Fibroblast of skin of left biceps (primary cell): ENCODE results near the gene F2R.
"Not testable (repeated sequence)": the region's sequence is repeated elsewhere in the genome, so short reads cannot be mapped to it uniquely, and the experiment has no call there.

Source experiments
- DNase-seq, 2 experiments: peaks; one replicate each; pipeline ENCODE4 v3.0.0-alpha.2; 2013; ENCODE audit warnings: low read depth in 2 of 2

F2R gene

DNA sequence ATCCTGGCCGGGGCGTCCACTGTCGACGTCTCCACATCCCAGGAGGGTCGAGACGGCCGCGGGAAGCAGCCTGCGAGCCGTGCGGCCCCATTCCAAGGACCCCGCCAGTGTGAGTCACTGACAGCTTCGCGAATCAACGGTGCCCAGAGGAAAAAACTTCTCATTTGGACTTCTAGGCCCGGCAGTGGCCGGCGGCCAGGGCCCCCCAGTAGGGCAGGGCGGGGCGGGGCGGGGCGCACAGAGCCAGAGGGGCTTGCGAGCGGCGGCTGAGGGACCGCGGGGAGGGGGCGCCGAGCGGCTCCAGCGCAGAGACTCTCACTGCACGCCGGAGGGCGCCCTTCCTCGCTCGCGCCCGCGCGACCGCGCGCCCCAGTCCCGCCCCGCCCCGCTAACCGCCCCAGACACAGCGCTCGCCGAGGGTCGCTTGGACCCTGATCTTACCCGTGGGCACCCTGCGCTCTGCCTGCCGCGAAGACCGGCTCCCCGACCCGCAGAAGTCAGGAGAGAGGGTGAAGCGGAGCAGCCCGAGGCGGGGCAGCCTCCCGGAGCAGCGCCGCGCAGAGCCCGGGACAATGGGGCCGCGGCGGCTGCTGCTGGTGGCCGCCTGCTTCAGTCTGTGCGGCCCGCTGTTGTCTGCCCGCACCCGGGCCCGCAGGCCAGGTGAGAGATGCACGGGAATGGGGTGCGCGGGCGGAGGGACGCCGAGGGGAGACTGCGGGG lies at the start of gene F2R:
TSS of gene F2R (plus strand) at position 391 of the 720 bp plus-strand sequence. CDS start at position 573, 182 bp downstream.
- no peak for DNase-seq

DNA sequence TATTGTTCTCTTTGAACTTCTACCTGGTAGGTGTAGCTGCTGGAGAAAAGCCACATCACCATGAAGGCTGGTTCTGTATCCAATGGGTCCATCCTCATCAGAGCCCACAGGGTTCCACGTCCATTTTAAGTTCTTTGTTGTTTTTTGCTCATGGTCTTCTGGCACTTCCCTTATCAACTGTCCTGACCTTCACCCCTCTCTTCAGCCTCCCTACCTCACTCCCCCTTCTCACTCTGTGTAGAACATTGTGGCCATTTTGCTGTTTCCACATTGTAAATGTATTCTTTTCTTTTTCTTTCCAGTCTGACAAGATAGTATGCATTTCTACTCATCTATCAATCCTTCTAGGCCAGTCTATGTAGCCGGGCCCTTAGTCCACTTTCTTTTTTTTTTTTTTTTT lies 48.4 kb upstream of the F2R start:
- DNase-seq, result no peak

DNA sequence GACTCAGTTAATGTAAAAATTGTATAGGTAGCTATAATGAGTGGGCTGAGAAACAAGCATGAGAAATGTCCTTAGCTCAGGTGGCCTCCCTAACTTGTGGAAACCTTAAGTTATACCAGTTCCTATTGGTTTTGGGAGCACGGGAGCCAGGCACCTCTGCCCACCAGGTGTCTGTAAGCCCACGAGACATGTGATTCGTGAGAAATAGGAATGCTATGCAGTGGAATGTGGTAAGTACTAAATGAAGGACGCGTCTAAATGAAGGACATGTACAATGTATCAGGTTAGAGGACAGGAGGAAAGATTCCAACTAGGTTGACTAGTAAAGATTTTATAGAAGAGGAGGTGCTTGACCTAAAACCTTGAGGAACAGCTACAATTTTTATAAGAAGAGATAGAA lies 46.7 kb upstream of the F2R start:
- no peak for DNase-seq

DNA sequence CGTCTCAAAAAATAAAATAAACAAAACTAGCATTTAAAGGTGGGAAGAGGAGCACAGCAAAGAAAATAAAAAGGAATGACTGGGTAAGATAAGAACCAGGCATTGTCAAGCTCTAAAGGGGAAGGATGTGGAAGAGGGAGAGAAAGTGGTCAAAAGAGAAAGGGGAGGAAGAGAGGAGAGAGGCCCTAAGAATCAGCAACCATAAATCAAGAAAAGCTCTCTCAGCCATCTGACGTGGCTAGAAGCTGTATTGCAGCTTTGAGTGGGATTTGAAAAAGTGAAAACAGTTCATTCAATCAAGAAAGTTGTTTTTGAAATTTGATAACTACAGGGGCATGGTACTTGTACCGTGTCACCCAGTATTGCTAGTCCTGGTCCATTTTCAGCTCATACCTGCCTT lies 45.4 kb upstream of the F2R start:
- no peak for DNase-seq

DNA sequence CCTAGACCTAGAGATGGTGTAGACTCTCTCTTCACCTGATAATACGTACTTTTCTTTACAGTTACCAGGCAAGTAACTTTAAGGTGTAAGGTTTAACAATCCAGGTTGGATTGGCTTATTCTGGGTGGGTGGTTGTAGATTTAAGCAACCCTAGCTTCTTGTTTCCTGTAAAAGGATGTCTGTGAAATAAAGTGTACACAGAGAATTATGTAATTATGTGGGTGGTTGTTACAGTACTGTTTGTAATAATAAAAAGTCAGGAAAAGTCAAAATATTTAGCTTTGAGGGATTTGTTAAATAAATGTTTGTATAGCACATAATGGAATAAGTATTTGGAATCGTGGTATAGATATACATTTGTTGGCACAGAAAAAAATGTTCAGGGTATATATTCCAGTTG lies 43.7 kb upstream of the F2R start:
- DNase-seq, result no peak

DNA sequence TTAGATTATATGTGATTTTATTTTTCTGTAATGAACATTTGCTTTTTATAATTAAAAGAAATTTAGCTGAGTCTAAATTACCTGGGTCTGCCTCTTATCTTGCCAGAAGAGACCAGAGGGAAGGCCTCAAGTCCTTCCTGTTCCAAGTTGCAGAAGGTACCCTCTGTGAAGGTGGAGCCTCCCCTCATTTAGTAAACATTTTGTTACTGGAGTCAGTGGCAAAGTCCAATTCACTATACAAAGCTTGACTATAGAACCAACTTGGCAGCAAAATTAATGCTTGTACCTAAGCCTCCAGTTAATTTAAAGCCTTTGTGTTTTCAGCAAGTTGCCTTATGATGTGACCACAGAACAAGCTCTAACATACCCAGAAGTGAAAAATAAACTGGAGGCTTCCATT lies 42.8 kb upstream of the F2R start:
- DNase-seq, result no peak

DNA sequence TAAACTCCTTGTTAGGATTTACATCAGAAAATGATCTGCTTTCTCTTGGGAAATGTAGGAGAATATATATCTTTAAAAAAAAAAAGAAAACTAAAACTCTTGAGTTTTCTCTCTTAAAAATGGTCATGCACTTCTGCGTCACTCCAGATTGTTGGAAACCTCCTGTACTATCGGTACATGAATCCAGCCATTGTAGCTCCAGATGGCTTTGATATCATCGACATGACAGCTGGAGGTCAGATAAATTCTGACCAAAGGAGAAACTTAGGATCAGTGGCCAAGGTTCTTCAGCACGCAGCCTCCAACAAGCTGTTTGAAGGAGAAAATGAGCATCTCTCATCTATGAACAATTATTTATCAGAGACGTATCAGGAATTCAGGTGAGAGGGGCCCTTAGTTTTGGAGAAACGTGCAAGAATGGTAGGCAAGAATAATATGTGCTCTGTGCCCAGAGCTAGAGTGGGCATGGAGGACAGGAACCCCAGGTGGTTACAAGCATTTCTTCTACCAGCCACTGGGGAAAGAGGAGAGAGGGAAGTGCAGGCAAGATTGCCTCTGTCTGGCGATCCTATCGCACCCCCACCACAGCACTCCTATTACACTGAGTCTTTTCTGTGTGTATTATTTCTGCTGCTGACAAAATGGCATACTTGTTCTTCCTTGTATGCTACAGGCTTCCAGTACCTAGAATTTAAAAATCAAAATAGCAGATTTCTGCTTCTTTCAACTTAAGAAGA lies 41.4 kb upstream of the F2R start:
- no peak for DNase-seq

DNA sequence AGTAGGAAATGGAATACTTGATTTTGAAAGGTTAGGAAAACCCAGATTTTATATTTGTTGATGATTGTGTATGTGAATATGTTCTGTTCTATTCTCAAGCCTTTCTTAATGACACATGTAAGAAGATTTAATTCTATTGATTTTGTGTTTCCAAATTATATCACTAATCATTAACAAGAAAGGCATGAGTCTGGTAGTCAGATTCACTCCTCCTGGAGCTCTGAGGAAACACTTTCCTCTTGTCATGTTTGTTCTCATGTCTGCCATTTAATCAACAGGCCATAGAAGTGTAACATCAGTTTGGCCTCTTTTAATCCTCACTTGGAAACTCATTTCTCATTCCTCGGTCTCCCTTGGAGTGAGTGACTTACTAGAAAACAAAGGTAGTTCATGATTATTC lies 40.6 kb upstream of the F2R start:
- DNase-seq, result no peak

DNA sequence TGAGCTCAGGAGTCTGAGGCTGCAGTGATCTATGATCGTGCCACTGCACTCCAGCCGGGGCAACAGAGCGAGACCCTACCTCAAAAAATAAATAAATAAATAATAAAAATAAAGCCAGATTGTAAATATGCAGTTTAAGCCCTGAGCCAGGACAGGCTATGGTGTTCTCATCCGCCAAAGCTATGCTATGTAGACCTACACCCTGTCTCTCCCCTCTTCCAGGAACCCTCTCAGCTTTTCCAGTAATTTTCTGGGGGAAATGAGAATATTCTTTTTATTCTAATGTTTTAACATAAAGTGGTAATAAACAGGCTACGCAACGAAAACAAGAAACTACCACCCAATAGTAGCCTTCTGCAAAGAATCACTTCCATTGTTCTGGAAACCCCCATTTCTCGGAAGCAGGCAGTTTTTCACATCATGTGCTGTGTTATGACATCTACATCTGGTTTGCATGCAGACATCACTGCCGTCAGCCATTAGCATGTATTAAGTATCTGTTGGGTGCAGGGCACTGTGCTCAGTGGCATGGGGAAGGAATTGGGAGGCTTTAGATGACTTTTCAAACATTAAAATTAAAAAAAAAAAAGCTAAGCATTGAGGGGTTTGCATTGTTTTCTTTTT lies 38.0 kb upstream of the F2R start:
- DNase-seq, result no peak

DNA sequence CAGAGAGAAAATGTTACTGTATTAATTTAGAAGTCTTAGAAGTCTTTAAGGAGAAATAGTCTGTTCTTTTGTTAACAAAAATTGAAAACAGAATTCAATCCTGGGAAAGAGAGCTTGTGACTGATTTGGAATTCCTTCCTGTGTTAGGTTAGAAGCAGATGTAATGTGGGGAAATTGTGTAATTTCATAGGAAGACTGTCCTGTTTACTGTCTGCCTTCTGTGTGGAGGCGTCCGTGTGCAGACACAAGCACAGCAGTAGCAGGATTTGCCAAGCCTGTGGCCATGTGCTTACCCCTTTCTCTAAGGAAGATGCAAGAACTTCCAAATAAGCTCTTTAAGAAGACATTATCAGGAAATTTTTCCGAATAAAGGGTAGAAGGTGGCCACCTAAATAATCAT lies 36.7 kb upstream of the F2R start:
- DNase-seq, result no peak

DNA sequence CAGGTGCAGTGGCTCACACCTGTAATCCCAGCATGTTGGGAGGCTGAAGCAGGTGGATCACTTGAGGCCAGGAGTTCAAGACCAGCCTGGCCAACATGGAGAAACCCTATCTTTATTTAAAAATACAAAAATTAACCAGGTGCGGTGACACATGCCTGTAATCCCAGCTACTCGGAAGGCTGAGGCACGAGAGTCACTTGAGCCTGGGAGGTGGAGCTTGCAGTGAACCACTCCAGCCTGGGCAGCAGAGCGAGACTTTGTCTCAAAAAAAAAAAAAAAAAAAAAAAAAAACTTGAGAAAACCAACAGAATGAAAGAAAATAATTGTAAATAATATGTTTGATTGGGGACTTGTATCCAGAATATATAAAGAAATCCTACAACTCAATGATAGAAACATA lies 35.1 kb upstream of the F2R start:
- DNase-seq, result not testable (repeated sequence)

DNA sequence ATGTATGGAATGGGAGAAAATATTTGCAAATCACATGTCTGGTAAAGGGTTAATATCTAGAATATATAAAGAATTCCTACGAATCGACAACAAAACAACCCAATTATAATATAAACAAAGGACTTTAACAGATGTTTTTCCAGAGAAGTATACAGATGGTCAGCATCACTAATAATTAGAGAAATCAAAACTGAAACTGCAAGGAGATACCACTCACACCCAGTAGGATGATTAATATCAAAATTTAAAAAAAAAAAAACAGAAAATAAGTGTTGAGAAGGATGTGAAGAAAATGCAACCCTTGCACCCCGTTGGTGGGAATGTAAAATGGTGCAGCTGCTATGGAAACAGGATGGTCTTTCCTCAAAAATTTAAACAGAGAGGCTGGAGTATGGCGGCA lies 34.6 kb upstream of the F2R start:
- no peak for DNase-seq

DNA sequence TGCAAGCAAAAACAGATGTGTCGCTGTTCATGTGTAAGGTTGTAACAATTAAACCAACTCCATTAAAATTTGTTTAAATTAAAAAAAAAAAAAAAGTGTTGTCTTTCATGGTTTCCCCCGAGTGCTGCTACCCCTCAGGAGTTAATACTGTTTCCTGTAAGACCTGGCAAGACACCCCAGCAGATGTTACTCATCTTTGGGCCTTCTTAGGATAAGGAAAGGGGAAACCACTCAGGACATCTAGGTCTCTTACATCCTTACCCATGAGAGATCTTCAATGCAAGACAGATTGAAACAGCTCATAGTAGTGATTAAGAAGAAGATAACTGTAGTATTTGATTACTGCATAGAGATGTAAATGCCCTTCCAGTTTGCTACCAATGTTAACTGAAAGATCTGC lies 33.5 kb upstream of the F2R start:
- DNase-seq, result no peak

DNA sequence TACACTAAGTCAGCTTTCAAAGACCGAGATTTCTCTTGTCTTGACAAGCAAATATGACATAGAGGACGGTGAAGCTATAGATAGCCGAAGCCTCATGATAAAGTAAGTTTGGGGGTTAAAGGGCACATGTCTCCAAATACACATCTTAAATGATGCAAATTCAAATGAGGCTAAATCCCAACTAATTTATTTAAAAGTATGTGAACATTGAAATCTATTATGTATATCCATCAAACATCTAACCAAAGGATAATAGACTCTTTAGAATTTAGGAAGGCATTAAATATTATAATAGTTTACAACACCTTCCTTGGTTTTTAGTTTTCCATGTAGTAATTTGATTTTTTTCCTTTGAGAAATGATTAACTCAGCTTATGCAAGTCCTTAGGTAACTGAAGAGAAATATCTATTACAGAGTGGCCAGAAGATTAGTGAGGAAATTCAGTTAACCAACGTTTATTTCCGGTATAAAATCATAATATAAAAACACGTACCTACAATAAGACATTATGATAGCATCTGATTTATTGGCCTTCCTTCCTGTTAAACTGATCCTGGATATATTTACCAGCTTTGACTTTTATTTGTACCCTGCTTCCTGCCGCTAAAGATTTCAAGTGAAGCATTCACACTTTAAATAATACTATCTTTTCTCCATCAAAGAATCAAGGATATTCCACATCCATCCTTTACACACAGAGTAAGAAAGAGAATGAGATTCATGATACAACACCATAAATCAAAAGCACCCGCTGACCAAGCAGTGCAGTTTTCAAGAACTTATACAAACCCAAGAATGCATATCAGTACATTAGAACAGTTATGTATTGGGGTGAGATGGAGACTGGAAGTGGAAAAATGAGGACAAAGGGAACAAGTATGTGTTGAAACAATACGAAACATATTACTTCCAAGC lies 31.9 kb upstream of the F2R start:
- DNase-seq, result no peak

DNA sequence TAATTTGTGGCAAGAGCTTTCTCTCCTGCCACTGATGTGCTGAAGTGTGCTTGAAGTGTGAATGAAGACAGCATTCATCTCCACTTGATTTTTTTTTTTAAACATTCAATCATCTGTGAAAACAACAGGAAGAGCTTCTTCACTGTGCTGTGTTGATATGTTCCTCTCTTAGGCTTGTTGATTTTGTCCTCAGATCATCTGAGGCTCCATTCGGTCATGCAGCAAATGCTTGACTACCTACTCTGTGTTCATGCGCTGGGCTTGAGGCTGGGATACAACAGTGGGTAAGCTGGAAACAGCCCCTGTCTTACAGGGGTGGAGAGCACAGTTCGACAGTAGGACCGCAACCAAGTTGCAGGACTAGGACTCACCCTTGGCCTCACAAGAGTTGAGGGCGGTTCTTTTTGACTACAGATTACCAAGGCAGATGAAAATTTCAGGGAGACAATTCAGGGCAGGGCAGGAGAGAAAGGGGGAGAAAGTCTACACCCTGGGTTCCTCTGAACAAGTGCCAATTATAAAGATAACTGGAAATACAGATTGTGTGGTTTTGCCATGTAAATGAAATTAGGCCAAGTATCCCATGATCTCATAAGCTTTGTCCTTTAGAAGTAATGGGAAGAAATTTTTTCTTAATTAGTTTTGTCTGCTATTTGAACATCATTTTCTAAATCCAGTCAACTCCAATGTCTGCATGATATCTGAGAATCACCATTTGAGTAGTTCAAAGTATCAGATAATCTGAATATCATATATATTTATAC lies 31.0 kb upstream of the F2R start:
- DNase-seq, result no peak

DNA sequence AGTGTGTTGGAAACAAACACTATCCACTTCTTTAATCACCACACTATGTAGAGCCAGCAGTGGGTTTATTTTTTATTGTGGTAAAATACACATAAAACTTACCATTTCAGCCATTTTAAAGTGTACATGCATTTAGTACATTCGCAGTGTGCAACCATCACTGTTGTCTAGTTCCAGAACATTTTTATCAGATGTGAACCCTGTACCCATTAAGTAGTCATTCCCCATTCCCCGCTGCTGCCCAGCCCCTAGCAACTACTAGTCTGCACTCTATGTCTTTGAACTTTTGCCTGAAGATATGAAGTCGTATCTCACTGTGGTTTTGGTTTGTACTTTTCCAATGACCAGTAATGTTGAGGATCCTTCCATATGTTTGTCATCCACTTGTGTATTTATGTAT lies 30.2 kb upstream of the F2R start:
- DNase-seq, result no peak

DNA sequence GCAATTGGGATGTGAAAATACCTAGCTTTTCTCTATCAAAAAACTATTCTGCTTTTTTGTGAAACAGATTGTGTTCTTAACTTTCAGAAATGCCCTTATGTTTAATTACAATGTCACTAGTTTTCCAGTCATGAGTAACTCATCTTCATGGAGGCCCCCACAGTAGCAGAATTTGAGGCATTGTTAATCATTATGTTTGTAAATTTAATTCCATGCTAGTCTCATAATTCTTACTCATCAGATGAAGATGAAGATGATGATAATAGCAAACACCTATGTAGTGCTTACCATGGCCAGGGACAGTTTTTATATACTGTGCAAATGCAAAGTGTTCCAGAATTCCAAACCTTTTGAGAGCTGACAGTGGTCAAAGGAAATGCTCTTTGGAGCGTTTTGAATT lies 27.7 kb upstream of the F2R start:
- no peak for DNase-seq

DNA sequence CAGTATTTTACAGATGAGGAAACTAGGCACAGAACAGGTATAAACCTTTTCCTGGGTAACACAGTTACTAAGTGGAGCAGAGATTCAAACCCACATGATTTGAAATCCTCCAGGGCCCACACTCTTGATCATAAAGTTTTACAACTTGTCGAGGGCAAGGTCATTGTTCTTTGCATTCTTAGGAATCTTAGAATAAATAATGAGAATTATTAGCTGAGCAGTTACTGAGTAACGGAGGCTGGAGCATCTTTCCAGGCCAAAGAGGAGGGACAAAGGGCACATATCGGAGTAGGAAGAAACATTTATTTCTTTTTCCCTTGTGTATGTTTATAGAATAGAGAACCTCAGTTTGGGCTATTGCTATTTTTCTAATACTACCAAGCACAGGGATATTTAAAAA lies 27.1 kb upstream of the F2R start:
- no peak for DNase-seq

DNA sequence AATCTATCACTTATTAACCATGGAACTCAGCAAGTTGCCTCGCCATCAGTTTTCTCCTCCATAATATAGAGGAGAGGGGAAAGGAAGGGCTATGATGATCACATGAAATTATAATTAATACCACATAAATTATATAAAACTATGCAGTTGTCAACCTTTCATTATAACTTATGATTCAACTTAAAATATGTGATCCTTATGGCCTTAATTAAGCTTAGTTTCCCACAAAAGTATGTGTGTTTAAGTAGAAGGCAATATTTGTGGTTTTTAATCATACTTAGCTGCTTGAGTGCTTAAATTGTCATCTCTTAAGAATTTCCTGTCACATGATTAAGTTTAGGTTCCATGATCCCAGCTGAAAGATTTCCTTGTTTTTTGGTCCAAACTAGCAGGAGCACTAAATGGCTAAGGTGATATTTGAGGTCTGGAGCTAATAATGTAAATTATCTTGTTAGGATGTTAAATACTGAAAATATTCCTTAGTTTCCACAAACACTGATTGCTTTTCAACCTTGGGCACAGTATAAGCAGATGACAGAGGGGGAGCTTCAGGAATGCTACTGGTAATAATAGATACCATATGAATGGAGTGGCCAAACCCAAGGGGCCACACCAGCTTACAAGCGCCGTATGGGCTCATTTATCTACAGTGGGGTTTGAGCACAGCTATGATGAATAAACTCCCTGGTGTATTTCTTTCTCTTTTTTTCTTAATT lies 26.4 kb upstream of the F2R start:
- DNase-seq, result peak; percentile 99

DNA sequence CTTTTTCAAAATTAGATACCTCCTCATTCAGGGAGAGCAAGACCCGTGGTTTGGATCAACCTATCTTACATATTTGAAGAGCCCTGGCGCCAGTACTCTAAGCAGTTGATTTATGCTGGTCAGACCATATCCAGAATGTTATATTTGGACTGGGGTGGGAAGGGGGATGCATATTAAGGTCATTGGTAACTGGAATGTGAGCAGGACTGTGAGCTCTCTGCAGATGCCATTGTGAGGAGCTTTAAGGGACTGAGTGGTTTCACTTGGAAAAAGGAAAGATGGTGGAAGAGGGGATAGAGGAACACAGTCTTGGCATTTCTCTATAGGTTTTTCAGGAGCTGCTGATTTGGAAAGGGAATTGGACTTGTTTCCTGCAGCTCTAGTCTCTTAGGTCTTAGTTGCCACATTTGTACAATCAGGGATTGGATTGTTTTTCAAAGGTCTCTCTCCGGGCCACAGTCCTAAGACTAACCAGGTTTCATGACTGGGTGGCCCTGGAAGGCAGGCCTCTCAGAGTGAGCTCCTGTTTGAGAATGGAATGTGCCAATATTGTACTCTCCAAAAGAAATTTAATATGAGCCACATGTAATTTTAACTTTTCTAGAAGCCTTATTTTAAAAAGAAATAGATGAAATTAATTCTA lies 25.8 kb upstream of the F2R start:
- DNase-seq, result no peak
